ENCODE measurements around the gene CACNB1.

Gene CACNB1

GRCh38 chr17:39200070-39200879, 2.8 kb upstream of the CACNB1 start, which contains the start of gene RPL19:
TSS of gene RPL19 (plus strand) at chr17:39200283. CDS start at chr17:39200345, 62 bp downstream.
- peak; percentile 80 for DNase-seq

GRCh38 chr17:39199820-39200069, 2.3 kb upstream of the CACNB1 start:
- DNase-seq = no peak

GRCh38 chr17:39198186-39198566, 707 bp upstream of the CACNB1 start:
- DNase-seq = no peak

GRCh38 chr17:39196808-39197291, 619 bp downstream of the CACNB1 start:
- DNase-seq = no peak

- DNase-seq = no peak
Measured at GRCh38 chr17:39196241-39196807, 1.1 kb downstream of the CACNB1 start.

GRCh38 chr17:39195568-39196160, 1.8 kb downstream of the CACNB1 start:
- DNase-seq = no peak

GRCh38 chr17:39194985-39195524, 2.4 kb downstream of the CACNB1 start:
- DNase-seq = no peak

GRCh38 chr17:39194089-39194984, 3.1 kb downstream of the CACNB1 start:
- DNase-seq = no peak

- no peak for DNase-seq
Measured at GRCh38 chr17:39193346-39193745, 4.1 kb downstream of the CACNB1 start.

- no peak for DNase-seq
Measured at GRCh38 chr17:39192901-39193300, 4.6 kb downstream of the CACNB1 start.

GRCh38 chr17:39191750-39192510, 5.5 kb downstream of the CACNB1 start:
- no peak for DNase-seq

GRCh38 chr17:39187152-39187830, 10.2 kb downstream of the CACNB1 start:
- no peak for DNase-seq

- no peak for DNase-seq
Measured at GRCh38 chr17:39186481-39187002, 10.9 kb downstream of the CACNB1 start.

GRCh38 chr17:39183720-39184119, 13.7 kb downstream of the CACNB1 start:
- no peak for DNase-seq

- no peak for DNase-seq
Measured at GRCh38 chr17:39183045-39183444, 14.4 kb downstream of the CACNB1 start.

- DNase-seq = no peak
Measured at GRCh38 chr17:39181303-39181702, 16.2 kb downstream of the CACNB1 start.

- DNase-seq = peak; percentile 25
Measured at GRCh38 chr17:39178536-39178935, 18.9 kb downstream of the CACNB1 start.

GRCh38 chr17:39177256-39177655, 20.2 kb downstream of the CACNB1 start:
- no peak for DNase-seq

- no peak for DNase-seq
Measured at GRCh38 chr17:39175695-39176093, 21.8 kb downstream of the CACNB1 start.

GRCh38 chr17:39174920-39175694, 22.4 kb downstream of the CACNB1 start:
- no peak for DNase-seq

All from T1000 (cell line).